DMS153 (cell line): ENCODE data around the gene WFS1.

Experiments used
- DNase-seq: peaks from one replicate; lab custom pipeline; 2025; lab: John Stamatoyannopoulos, UW

The WFS1 gene

DNA sequence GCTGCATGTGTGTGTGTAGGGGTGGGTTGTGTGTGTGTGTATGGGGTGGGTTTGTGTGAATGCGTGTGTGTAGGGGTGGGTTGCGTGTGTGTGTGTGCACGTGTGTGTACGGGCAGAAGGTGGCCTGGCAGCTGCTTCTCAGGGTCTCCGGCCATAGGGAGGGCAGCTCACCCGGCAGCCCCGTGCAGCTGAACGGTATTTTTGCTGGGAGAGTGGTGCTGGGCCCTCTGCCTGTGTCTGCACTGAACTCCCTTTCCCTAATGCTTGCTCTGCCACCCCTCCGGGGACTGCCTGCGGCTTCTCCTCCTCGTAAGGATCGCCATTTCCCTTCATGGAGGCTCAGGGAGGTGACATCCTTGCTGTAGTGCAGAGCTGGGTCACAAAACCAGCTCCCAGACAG, 30.2 kb downstream of the WFS1 start:
- DNase-seq = no peak

DNA sequence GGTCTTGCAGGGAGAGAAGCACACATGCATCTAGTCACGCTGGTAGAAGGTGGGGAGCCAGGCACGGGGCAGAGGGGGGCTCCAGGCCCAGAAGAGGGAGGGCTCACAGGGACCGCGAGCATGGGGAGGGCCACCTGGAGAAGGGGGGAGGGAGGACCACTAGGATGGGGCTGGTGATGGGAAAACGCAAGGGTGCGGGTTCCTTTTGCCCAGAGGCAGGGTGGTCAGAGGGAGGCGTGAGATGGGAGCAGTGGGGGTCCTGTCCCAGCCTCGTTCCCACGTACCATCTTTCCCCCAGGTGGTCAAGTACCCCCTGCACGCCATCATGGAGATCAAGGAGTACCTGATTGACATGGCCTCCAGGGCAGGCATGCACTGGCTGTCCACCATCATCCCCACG, 30.7 kb downstream of the WFS1 start:
- no peak for DNase-seq

DNA sequence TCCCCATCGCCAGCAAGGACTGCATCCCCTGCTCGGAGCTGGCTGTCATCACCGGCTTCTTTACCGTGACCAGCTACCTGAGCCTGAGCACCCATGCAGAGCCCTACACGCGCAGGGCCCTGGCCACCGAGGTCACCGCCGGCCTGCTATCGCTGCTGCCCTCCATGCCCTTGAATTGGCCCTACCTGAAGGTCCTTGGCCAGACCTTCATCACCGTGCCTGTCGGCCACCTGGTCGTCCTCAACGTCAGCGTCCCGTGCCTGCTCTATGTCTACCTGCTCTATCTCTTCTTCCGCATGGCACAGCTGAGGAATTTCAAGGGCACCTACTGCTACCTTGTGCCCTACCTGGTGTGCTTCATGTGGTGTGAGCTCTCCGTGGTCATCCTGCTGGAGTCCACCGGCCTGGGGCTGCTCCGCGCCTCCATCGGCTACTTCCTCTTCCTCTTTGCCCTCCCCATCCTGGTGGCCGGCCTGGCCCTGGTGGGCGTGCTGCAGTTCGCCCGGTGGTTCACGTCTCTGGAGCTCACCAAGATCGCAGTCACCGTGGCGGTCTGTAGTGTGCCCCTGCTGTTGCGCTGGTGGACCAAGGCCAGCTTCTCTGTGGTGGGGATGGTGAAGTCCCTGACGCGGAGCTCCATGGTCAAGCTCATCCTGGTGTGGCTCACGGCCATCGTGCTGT, 31.5 kb downstream of the WFS1 start:
- no peak for DNase-seq

DNA sequence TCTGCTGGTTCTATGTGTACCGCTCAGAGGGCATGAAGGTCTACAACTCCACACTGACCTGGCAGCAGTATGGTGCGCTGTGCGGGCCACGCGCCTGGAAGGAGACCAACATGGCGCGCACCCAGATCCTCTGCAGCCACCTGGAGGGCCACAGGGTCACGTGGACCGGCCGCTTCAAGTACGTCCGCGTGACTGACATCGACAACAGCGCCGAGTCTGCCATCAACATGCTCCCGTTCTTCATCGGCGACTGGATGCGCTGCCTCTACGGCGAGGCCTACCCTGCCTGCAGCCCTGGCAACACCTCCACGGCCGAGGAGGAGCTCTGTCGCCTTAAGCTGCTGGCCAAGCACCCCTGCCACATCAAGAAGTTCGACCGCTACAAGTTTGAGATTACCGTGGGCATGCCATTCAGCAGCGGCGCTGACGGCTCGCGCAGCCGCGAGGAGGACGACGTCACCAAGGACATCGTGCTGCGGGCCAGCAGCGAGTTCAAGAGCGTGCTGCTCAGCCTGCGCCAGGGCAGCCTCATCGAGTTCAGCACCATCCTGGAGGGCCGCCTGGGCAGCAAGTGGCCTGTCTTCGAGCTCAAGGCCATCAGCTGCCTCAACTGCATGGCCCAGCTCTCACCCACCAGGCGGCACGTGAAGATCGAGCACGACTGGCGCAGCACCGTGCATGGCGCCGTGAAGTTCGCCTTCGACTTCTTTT, 32.2 kb downstream of the WFS1 start:
- no peak for DNase-seq

DNA sequence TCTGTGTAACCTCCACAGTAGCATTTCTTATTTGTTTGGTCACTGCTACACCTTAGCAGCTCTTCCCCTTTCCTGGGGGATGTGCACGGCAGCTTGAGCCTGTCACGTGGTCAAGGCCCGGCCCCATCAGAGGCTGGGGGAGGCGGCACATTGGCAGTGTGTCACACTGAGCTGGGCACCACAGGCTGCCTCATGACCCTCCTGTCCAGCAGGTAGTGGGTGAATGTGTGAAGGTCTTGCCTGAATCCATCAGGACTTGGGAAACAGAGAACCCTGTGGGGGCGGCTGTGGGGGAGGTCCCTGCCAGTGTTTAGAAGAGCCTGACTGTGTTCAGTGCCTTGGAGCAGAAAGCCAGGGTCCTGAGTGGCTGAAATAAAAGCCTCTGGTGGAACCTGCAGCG, 33.2 kb downstream of the WFS1 start:
- no peak for DNase-seq

DNA sequence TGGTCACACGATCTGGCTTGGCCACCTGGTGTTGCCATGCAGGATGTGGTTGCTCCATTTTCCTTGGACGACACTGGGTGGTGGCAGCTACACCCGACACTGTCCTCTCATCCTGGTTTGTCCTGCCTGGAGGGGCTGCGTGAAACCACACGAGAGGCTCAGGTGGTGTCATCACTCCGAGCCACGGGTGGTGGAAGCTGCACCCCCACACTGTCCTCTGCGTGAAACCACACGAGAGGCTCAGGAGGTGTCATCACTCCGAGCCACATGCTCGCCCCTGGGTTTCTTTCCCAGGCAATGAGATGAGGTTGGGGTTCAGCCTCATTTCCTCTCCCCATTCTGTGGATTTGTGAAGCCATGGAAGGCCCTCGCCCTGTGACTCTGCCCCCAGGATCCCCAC, 34.3 kb downstream of the WFS1 start:
- no peak for DNase-seq

DNA sequence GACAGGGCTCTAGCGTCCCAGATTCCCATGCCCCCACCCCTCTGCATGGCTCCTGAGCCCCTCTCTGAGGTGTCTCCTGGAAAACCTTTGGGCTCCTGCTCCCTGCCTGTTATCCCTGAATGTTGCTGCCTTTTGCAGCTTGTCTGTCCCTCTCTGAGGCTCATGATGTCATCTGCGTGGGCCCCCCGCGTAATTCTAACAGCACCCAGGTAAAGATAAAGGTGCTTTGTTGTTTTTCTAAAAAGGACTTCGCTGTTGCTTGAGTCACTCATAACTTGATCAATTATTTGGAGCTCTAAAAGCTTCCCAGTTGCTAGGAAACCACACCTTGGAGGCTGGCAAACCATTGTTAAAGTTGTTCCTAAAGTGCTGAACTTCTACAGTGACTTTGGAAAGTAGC, 36.6 kb downstream of the WFS1 start:
- no peak for DNase-seq

DNA sequence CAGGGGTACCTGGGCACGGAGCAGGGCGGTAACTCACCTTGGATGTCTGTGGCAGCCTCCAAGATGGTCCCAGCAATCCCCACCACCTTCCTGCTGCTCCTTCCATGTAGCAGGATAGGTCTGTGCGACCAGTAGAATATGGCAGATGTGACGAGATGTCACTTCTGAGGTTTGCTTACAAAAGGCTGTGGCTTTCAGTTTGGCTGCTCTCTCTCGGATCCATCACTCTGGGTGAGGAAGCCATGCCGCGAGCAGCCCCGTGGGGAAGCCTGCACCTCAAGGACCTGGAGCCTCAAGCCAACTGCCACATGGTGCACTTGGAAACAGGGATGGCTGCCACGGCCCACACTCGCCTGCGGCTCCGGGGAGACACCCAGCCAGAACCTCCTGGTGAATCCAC, 37.6 kb downstream of the WFS1 start:
- DNase-seq = no peak

DNA sequence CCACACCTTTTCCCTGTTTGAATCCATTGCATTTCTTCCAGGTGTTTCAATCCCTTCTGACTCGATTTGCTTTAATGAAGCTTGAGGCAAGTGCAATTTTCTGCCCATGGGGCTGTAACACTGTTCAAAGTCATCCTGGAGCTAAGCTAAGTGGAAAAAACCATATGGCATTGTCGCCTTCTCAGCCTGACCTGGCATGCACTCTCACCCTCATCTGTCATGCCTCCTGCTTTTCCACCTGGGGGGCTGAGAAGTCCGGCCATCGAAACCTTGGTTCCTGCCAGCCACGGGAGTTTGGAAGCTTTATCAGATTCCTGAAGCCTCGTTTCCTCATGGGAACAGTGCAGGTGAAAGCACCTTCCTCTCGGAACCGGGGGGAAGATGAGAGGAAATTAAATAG, 38.2 kb downstream of the WFS1 start:
- no peak for DNase-seq

DNA sequence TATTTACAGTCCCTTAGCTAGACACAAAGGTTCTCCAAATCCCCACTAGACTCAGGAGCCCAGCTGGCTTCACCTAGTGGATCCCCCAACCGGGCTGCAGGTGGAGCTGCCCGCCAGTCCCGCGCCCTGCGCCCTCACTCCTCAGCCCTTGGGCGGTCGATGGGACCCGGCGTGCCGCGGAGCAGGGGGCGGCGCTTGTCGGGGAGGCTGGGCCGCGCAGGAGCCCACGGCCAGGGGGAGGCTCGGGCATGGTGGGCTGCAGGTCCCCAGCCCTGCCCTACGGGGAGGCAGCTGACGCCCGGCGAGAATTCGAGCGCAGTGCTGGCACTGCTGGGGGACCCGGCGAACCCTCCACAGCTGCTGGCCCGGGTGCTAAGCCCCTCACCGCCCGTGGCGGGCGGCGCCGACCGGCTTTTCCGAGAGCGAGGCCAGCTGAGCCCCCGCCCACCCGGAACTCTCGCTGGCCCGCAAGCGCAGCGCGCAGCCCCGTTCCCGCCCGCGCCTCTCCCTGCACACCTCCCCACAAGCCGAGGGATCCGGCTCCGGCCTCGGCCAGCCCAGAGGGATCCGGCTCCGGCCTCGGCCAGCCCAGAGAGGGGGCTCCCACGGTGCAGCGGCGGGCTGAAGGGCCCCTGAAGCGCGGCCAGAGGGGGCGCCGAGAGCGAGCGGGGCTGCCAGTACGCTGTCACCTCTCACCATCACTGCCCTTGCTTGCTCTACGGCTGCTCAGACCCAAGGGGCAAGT, 39.4 kb downstream of the WFS1 start:
- peak; percentile 4 for DNase-seq

DNA sequence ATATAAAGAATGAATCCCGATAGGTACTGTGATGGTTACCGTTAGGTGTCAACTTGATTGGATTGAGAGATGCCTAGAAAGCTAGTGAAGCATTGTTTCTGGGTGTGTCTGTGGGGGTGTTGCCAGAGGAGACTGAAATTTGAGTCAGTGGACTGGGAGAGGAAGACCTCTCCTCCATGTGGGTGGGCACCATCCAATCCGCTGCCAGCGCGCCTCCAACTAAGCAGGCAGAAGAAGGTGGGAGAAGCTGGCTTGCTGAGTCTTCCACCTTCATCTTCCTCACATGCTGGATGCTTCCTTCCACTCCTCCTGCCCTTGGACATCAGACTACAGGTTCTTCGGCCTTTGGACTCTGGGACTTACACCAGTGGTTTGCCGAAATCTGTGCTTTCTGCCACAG, 40.1 kb downstream of the WFS1 start:
- no peak for DNase-seq

DNA sequence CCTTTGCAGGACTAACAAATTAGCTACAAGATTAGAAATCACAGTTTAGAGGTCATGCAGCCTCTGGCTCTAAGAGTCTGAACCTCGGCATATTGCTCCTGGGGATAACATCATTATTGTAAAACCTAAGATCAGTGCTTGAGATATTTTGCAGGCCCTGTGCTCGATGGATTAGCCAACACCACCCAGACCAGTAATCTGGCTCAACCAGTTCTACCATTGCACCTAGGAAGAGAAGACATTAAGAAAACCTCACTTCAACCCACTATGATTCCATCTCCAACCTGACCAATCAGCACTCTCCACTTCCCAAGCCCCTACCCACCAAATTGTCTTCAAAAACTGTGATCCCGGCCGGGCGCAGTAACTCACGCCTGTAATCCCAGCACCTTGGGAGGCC, 43.6 kb downstream of the WFS1 start:
- DNase-seq = no peak

DNA sequence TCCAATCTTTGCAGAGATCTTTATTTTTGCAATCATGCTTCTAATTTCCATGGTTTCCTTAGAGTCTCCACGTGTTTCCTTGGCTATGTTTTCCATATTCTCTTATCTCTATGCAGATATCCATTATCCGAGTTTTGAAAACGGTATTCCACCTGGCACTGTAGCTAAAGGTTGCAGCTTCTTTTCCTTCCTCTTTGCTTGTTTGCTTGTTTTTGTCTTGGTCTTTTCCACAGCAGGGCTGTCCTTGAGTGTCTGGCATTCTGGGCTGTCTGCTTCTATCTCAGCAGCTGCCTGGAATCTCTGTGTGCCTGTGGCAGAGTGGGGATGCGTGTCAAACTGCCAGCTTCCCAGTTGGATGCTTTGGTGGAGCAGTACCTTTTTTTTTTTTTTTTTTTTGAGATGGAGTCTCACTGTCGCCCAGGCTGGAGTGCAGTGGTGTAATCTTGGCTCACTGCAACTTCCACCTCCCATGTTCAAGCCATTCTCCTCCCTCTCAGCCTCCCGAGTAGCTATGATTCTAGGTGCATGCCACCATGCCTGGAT, 46.9 kb downstream of the WFS1 start:
- no peak for DNase-seq

DNA sequence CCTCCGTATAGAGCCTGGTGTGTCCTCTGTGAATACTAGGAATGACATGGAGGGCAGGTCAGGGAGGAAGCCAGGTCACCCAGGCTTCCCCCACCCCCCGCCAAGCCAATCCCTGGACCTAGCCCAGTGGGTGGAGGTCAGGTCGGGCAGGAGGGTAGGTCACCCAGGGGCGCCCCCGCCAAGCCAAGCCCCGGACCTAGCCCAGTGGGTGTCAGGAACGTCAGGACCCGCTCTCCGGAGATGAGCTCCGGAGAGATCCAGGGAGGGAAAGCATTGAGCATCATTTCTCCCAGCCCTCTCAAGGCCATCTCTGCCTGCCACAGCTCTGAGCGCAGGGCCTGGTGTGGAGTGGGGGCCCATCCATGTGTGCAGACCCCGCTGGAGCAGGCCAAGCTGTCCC, 48.6 kb downstream of the WFS1 start:
- DNase-seq = no peak

DNA sequence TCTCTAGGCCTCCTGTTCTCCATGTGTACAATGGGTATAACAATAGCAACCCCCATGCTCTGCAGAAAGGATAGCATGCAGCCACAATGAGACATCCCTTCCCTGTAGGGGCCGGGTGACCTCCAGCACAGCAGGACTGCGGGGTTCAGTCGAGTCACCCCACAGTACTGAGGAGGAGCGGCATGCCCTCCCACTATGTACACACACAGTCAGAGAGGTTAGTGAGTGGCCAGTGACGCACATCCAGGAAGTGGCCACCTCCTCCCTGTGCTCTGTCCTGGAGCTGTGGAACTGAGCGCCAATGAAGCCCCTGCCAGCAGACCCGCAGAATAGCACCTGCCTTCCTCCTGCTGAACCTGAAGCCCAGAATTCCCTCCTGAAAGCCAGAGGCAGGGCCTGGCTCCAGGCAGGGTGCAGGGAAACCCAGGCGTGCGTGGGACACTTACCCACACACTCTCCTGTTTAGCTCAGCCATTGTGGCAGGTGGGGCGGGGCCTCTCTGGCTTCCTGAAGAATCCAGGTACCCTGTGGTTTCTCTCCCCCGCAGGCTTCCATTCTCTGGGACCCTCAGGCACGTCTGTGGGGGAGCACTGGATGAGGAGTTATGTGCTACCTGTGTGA, 50.0 kb downstream of the WFS1 start:
- no peak for DNase-seq

DNA sequence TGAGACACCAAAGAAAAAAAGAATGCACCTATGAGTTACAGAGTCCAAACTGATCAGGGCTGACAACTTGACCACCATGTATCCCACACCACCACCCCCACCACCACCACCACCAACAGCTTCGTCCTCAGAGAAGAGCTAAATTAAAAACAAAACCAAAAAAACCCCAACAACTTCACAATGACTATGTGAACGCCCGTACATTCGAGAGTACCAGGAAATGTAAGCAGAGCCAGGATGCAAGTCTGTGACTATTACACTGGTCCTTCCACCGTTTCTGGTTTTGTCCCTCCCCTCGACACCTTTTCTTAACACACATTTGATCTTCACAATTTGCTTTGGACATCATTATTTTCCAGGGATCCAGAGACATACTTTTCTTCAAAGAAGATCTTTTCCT, 51.0 kb downstream of the WFS1 start:
- no peak for DNase-seq

DNA sequence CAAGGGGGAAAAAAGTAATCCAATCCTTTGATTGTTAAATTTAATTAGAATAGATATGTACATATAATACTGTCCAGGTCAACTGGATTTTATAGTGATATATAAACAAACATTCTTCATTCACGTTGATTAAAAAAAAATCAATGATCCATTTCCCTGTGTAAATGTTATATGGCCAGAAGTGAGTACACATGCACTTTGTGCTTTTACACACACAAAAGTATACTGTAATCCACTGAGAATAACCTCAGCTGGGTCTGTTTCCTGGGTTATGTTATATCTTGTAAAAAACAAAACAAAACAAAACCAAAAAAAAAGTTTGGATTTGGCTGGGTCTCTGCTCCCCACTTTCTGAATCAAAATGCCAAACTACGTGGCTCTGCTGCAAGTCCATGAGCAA, 51.7 kb downstream of the WFS1 start:
- DNase-seq = no peak

DNA sequence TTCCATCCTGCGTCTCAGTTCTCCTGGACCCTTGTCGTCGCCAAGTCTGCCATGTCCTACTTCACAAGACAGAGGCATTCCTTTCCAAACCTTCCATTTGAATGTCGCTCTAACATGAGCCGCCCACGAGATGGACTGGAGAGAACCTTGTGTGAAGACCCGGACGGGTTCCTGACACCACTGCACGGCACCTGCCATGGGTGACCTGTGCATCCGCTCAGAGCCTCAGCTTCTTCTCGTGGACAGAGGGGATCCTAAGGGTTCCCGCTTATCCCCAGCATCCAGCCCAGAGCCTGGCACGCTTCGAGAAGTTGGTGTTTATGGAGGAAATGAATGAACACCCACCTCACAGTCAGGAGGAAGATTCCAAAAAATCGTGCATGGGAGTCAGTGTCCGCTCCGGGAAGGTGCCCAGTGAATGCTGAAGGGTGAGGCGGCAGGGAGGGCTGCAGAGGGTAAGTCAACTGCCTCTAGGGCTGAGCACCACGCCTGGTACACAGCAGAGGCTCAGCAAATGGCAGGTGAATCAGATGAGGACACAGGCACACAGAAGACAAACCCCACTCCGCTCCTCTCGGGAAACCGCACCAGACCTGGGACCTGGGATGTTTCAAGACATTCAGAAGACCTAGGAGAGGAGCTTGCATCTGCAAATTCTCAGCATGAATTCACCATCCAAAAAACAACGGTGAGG, 52.6 kb downstream of the WFS1 start:
- DNase-seq = no peak

DNA sequence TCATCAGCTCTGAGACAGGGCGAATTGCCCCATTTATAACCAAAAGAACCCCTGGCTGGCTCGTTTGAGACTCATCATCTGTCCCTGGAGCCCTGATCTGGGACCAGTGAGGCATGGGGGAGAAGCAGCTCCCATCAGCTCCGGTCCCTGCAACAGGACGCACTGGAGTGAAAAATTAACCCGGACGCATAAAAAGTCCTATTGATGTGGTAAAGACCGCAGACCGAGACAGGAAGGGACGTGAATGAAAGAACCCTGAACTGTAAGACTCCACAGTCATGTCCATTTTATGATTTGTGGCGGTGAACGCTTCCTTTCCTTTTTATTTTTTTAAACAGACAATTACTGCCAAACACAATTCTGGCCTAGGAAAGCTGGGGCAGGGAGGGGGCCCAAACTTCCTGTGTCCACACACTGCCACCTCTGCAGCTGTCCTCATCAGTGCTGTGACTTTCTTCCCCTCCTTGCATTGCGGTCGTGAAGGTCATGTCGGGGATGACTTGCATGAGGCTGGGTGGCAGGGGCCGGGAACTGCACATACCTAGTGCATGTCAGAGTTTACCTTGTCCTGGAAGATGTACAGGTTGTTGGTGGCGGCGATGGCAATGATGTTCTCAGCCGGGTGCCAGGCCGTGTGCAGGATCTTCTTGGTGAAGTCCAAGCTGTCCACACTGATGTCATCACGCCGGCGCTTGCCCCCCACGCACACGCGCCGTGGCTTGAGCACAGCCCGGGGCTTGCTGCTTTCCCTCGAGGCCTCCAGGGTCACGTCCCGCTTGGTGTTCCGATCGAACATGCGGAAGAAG, 53.3 kb downstream of the WFS1 start:
- no peak for DNase-seq

DNA sequence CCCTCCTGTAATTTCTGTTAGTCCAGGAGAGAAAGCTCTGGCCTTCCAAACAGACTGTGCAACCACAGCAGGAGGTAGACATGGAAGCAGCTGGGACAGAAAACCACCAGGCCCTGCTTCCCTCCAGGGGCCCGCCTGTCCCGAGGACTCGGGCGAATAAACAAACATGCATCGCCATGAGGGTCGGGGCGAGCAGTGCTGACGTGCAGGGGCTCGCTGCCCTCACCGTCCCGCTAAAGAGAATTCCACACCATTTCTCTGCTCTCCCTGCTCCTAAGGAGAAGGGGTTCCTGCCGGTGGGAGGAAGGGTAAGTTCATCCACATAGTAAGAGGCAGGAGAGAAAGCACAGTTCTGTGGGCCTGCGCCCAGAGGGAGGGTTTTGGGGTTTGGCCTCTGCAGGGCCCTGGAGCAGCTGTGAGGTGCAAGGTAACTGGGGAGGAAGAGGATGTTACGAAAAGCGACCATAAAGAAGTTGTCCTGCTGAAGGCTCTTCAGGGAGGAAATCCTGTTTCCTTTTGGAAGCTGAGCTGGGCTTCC, 54.9 kb downstream of the WFS1 start:
- no peak for DNase-seq
